HL-60 (cell line): ENCODE measurements around the gene MISP3.

Experiments used
- POLR2AphosphoS5 ChIP-seq: IDR thresholded peaks from 2 replicates; pipeline ENCODE4 v1.6.1; 2012; ENCODE audit warnings: low read depth
- TF ChIP-seq, protein P1 (sequence below): IDR thresholded peaks from one replicate; pipeline ENCODE4 v1.5.1; 2011; ENCODE audit warnings: low read length, control low read depth, inconsistent platforms; ENCODE audit not compliant: insufficient read depth
- TF ChIP-seq, protein P2 (sequence below): IDR thresholded peaks from 2 replicates; pipeline ENCODE4 v1.6.1; 2012; ENCODE audit warnings: low read depth; ENCODE audit not compliant: insufficient replicate concordance

DNA sequence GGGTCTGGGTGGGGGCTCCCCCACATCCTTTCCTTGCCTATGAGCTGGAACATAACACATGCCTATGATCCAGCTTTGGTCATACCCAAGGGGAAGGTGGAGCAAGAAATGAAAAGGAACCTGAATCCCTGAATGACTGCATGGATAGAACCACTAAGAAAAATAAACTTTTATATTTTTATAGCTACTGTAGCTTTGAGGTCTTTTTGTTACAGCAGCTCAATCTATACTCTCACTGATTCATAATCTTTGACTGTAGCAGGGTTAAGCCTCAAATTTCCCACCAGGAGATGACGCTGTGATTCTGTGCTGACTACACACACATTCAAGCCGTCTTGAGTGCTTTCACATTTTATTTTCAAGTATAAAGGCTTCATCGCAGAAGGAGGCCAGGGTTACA is 19.6 kb upstream of the MISP3 start:
- TF ChIP-seq, protein P1, sequence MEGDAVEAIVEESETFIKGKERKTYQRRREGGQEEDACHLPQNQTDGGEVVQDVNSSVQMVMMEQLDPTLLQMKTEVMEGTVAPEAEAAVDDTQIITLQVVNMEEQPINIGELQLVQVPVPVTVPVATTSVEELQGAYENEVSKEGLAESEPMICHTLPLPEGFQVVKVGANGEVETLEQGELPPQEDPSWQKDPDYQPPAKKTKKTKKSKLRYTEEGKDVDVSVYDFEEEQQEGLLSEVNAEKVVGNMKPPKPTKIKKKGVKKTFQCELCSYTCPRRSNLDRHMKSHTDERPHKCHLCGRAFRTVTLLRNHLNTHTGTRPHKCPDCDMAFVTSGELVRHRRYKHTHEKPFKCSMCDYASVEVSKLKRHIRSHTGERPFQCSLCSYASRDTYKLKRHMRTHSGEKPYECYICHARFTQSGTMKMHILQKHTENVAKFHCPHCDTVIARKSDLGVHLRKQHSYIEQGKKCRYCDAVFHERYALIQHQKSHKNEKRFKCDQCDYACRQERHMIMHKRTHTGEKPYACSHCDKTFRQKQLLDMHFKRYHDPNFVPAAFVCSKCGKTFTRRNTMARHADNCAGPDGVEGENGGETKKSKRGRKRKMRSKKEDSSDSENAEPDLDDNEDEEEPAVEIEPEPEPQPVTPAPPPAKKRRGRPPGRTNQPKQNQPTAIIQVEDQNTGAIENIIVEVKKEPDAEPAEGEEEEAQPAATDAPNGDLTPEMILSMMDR = no peak
- TF ChIP-seq, protein P2, sequence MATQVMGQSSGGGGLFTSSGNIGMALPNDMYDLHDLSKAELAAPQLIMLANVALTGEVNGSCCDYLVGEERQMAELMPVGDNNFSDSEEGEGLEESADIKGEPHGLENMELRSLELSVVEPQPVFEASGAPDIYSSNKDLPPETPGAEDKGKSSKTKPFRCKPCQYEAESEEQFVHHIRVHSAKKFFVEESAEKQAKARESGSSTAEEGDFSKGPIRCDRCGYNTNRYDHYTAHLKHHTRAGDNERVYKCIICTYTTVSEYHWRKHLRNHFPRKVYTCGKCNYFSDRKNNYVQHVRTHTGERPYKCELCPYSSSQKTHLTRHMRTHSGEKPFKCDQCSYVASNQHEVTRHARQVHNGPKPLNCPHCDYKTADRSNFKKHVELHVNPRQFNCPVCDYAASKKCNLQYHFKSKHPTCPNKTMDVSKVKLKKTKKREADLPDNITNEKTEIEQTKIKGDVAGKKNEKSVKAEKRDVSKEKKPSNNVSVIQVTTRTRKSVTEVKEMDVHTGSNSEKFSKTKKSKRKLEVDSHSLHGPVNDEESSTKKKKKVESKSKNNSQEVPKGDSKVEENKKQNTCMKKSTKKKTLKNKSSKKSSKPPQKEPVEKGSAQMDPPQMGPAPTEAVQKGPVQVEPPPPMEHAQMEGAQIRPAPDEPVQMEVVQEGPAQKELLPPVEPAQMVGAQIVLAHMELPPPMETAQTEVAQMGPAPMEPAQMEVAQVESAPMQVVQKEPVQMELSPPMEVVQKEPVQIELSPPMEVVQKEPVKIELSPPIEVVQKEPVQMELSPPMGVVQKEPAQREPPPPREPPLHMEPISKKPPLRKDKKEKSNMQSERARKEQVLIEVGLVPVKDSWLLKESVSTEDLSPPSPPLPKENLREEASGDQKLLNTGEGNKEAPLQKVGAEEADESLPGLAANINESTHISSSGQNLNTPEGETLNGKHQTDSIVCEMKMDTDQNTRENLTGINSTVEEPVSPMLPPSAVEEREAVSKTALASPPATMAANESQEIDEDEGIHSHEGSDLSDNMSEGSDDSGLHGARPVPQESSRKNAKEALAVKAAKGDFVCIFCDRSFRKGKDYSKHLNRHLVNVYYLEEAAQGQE = no peak
- no peak for TF ChIP-seq POLR2AphosphoS5
